Measurements from ENCODE around the gene BRINP1. TPM values are rescaled to one million over a fixed set of nuclear protein-coding genes. Genes with fewer than 3 reads are reported as not detected.

The BRINP1 gene
- total and polyA plus RNA-seq, 10 of the 15 experiments (the other 5 are each of a cell fraction or from before 2014, with no cell fraction given) = not detected

DNA sequence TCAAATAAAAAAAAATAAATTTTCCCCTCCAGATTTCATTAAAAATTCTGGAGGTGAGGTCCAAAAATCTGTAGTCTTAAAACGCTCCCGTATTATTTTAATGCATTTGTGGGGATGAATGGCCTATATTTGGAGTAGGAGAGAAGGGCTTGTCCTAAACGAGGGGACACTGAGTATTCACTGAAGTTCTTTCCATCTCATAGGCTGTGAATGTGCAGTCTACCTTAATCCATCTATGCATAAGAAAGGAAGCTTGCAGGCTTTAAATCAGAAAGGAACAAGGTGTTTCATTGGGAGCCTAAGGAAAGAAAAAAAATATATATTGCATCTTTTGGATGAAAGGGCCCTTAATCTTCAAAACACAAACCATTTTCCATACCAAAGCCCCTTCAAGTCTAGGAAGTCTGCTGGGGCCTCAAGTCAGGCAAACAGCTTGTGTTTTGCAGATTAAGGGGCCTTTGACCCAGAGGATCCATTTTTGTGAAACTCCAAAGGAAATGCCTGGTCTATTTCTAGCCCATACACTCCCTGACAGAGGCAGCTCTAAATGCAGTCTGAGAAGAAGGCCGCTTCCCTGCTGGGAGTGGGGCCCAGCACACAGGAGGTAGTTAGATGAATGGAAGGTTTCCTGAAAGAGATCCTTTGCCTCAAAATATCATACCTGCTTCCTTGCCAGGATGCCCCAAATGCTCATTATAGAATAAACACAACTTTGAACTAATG lies 35.6 kb downstream of the BRINP1 start:
- ChIA-PET SMC1A (ENCODE audit: uncharacterized antibody, unreplicated experiment) (no interaction called here), CTCF (interaction anchor here (1.2 kb wide), 1 partner anchor 42 kb away, joined by 3 read pairs; no protein-coding TSS in a partner anchor), RAD21 (ENCODE audit: unreplicated experiment) (no interaction called here), POLR2A (interaction anchor here (0.6 kb wide), 1 partner anchor 159 kb away, joined by 4 read pairs; no protein-coding TSS in a partner anchor)
- intact Hi-C loops (cut with micrococcal nuclease; ENCODE audit: unreplicated experiment) = no loop called here
- Histone ChIP-seq H3K36me3 (ENCODE audit: control insufficient read depth in 2 of 2, insufficient read depth in 2 of 2, low read length in 1 of 2) (no peaks in the 10 kb centered on the region), H3K27ac (ENCODE audit: control insufficient read depth, insufficient read depth) (no peak overlapping the region), H3K9ac (ENCODE audit: control insufficient read depth, insufficient read depth, low read length) (no peak overlapping the region), H4K20me1 (ENCODE audit: control insufficient read depth, insufficient read depth) (no peaks in the 10 kb centered on the region), H2AFZ (ENCODE audit: control insufficient read depth, low read depth, low read length) (no peak overlapping the region), H3K4me1 (ENCODE audit: control insufficient read depth, insufficient read depth, low read length) (no peaks in the 10 kb centered on the region), H3K79me2 (ENCODE audit: control insufficient read depth, insufficient read depth, low read length) (no peaks in the 10 kb centered on the region), H3K4me3 (no peak overlapping the region), H3K9me3 (replicated peaks; ENCODE audit: control insufficient read depth, insufficient read depth, low read length) (no peaks in the 10 kb centered on the region), H3K27me3 (replicated peaks in 1 of 2; ENCODE audit: control insufficient read depth in 2 of 2, insufficient read depth in 2 of 2, low read length in 1 of 2) (no peaks in the 10 kb centered on the region; a peak in 1 of 4 replicates), H3K4me2 (ENCODE audit: control insufficient read depth, insufficient read depth) (no peak overlapping the region)
- no peak for ATAC-seq
- in situ Hi-C loops (cut with MboI) = no loop called here
- no TSS peak for BruUV-seq (replicated peaks)
- no peak for DNase-seq (ENCODE audit: low read depth, low spot score)
- no peak for FAIRE-seq
- 19% methylated on average over 4 of the region's 4 CpGs for WGBS (ENCODE audit: insufficient coverage, insufficient replicate concordance, low lambda C conversion rate, missing lambda C conversion rate)
- TF ChIP-seq ATF2 (IDR thresholded peaks at IDR 0.05; ENCODE audit: low read length) (no peak), EP300 (IDR thresholded peaks at IDR 0.05; ENCODE audit: borderline replicate concordance in 1 of 2, control insufficient read depth in 1 of 2, low read depth in 2 of 2, low read length in 2 of 2) (no peak), RFX5 (IDR thresholded peaks at IDR 0.05; ENCODE audit: low read depth, low read length) (no peak), TCF3 (IDR thresholded peaks at IDR 0.05; ENCODE audit: borderline replicate concordance, insufficient read depth, low read depth, low read length) (no peak), RELA (IDR thresholded peaks at IDR 0.05; ENCODE audit: borderline replicate concordance, partially characterized antibody) (no peak), POLR2A (IDR thresholded peaks at IDR 0.05; ENCODE audit: low read depth, low read length) (no peak), ZNF24 (IDR thresholded peaks at IDR 0.05) (no peak), IRF5 (IDR thresholded peaks at IDR 0.05; ENCODE audit: borderline replicate concordance) (no peak), HDGF (IDR thresholded peaks at IDR 0.05) (no peak), CEBPB (IDR thresholded peaks at IDR 0.05; ENCODE audit: borderline replicate concordance in 1 of 2, low read depth in 2 of 2, low read length in 2 of 2) (no peak)
- TF ChIP-seq, protein P1, sequence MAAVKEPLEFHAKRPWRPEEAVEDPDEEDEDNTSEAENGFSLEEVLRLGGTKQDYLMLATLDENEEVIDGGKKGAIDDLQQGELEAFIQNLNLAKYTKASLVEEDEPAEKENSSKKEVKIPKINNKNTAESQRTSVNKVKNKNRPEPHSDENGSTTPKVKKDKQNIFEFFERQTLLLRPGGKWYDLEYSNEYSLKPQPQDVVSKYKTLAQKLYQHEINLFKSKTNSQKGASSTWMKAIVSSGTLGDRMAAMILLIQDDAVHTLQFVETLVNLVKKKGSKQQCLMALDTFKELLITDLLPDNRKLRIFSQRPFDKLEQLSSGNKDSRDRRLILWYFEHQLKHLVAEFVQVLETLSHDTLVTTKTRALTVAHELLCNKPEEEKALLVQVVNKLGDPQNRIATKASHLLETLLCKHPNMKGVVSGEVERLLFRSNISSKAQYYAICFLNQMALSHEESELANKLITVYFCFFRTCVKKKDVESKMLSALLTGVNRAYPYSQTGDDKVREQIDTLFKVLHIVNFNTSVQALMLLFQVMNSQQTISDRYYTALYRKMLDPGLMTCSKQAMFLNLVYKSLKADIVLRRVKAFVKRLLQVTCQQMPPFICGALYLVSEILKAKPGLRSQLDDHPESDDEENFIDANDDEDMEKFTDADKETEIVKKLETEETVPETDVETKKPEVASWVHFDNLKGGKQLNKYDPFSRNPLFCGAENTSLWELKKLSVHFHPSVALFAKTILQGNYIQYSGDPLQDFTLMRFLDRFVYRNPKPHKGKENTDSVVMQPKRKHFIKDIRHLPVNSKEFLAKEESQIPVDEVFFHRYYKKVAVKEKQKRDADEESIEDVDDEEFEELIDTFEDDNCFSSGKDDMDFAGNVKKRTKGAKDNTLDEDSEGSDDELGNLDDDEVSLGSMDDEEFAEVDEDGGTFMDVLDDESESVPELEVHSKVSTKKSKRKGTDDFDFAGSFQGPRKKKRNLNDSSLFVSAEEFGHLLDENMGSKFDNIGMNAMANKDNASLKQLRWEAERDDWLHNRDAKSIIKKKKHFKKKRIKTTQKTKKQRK (IDR thresholded peaks at IDR 0.05; ENCODE audit: low read depth, low read length) = no peak
- TF ChIP-seq, protein P2, sequence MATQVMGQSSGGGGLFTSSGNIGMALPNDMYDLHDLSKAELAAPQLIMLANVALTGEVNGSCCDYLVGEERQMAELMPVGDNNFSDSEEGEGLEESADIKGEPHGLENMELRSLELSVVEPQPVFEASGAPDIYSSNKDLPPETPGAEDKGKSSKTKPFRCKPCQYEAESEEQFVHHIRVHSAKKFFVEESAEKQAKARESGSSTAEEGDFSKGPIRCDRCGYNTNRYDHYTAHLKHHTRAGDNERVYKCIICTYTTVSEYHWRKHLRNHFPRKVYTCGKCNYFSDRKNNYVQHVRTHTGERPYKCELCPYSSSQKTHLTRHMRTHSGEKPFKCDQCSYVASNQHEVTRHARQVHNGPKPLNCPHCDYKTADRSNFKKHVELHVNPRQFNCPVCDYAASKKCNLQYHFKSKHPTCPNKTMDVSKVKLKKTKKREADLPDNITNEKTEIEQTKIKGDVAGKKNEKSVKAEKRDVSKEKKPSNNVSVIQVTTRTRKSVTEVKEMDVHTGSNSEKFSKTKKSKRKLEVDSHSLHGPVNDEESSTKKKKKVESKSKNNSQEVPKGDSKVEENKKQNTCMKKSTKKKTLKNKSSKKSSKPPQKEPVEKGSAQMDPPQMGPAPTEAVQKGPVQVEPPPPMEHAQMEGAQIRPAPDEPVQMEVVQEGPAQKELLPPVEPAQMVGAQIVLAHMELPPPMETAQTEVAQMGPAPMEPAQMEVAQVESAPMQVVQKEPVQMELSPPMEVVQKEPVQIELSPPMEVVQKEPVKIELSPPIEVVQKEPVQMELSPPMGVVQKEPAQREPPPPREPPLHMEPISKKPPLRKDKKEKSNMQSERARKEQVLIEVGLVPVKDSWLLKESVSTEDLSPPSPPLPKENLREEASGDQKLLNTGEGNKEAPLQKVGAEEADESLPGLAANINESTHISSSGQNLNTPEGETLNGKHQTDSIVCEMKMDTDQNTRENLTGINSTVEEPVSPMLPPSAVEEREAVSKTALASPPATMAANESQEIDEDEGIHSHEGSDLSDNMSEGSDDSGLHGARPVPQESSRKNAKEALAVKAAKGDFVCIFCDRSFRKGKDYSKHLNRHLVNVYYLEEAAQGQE (IDR thresholded peaks at IDR 0.05; ENCODE audit: low read depth, low read length) = no peak

All from GM12878 (cell line).